ENCODE measurements around the gene CYP2S1.
A peak's percentile ranks its signal among the peaks of the same experiment; 100 is the strongest.

CYP2S1 gene

GRCh38 chr19:41226874-41227390 is 33.9 kb downstream of the CYP2S1 start:
- DNase-seq = no peak

- no peak for DNase-seq
Measured at GRCh38 chr19:41228486-41228885, 35.5 kb downstream of the CYP2S1 start.

DNA sequence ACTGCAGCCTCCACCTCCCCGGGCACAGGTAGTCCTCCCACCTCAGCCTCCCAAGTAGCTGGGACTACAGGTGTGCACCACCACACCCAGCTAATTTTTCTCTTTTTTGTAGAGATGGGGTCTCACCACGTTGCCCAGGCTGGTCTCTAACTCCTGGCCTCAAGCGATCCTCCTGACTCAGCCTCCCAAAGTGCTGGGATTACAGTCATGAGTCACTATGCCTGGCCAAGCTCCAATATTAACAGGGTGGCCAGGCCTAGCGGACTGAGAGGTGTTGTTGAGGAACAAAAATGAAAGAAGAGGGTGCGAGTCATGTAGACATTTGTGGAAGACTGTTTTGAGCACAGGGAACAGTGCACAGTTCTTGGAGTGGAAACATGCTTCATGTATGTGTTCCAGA is 36.3 kb downstream of the CYP2S1 start:
- peak; percentile 78 for DNase-seq

GRCh38 chr19:41230067-41230857 is 37.2 kb downstream of the CYP2S1 start:
- no peak for DNase-seq

GRCh38 chr19:41232686-41233085 is 39.7 kb downstream of the CYP2S1 start:
- DNase-seq = no peak

DNA sequence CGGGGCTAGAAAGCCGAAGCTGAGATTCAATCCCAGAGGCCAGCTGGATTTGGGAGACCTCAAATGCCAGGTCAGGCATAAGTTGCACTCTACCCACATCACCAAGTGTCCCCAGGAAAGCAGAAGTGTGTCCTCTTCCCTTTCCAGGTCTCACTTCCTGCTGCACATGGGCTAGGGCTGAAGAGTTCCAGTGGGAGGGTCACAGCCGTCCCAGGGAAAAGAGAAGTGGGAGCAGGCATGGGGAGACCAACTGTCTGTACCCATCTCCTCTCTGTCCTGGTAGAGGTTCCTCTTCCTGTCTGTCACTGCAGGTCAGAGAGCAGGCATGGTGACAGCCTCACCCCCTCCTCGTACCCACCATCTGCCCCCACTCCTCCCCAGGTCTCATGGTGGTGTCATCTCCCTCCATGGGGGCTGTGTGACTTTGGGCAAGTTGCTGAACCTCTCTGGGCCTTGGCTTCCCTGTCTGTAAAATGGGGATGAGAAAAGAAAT is 40.8 kb downstream of the CYP2S1 start:
- no peak for DNase-seq

DNA sequence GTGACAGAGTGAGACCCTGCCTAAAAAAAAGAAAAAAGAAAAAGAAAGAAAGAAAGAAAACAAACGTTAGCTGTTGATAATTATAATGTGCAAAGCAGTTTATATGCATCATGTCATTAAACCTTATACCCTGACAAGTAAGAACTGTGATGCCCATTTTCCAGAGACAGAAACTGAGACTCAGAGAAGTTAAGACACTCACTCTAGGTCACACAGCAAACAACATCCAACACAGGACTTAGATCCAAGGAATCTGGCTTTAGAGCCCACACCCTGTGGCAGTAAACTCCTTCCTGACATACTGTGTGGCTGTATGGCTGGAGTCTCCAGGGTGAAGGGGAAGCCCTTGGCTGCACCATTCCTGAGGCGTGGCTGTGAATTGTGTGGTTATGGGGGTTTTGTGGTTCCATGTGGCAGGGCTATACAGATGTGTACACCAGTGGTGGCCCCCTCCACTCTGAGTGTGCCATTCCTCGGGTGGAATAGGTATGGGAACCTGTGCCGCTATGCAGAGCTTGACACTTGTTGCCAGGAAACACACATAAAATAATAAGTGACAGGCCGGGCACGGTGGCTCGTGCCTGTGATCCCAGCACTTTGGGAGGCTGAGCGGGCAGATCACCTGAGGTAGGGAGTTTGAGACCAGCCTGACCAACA is 41.6 kb downstream of the CYP2S1 start:
- no peak for DNase-seq

DNA sequence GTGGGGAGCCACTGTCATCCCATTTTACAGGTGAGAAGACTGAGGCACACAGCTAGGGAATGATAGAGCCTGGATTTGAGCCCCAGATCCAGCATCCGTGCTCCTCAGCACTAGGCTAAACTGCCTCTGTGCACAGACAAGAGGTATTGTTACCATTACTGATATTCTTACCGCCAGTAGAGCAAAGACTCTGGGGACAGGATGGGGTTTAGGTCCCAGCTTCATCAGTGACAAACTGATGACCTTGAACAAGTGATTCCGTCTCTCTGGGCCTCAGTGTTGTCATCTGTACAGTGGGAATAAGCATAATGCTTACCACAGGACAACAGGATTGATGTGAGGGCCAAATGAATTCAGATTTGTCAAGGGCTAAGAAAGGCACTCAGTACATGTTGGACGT is 42.5 kb downstream of the CYP2S1 start:
- DNase-seq = no peak

DNA sequence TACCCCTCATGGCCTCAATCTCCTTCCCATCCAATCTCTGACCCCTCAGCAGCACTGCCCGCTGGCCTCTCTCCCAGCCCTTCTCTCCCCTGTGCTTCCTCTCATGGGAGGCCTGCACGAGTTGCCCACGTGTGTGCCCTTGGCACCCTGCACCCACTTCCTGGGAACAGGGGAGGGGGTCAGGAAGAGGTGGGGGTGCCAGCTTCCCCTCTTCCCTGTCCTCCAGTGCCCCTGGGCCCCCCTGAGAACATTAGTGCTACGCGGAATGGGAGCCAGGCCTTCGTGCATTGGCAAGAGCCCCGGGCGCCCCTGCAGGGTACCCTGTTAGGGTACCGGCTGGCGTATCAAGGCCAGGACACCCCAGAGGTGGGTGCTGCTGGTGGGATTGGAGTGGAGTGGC is 45.2 kb downstream of the CYP2S1 start:
- no peak for DNase-seq

DNA sequence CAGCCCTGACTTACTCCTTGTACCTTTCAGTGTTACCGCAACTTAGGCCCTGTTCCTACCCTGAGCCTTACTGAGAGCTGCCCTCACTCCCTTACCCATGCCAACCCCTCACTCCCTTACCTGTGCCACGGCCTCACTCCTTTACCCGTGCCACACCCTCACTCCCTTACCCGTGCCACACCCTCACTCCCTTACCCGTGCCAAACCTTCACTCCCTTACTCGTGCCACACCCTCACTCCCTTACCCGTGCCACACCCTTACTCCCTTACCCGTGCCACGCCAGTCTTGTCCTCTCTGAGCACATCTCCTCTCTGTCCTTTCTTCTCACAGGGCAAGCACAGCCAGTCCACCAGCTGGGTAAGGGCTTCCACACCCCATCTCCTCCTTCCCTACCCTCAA is 46.3 kb downstream of the CYP2S1 start:
- DNase-seq = no peak

GRCh38 chr19:41239961-41240574 is 47.0 kb downstream of the CYP2S1 start:
- no peak for DNase-seq

DNA sequence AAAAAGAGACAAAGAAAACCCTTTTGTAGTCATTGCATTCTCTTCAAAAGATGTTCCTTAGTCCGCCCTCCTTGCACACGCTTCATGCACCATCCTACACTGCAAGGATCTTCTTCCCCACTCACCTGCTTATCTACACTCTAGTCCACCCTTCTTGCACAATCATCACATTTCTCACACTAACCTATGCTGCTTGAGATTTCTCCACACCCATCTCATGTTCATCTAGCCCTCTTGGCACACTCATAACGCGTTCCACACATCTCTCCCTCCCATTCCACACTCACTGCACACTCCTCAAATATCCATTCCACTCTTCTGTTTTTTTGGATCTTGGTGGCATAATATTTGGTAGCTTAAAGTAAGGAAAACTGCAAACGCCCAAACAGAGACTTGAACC is 48.8 kb downstream of the CYP2S1 start:
- no peak for DNase-seq

GRCh38 chr19:41244117-41244516 is 51.1 kb downstream of the CYP2S1 start:
- no peak for DNase-seq

DNA sequence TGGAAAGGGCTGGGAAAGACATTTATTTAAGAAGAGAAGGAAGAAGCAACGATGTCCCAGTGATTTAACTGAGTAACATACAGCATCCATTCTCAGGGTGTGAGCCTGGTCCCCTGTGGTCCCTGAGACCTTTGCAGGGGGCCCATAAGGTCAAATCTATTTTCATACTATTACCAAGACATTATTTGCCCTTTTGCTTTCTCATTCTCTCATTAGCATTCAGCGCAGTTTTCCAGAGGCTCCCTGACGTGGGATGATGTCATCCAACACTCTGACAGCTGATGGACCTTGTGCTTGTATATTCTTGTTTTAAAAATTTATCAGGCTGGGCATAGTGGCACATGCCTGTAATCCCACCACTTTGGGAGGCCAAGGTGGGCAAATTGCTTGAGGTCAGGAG is 52.8 kb downstream of the CYP2S1 start:
- no peak for DNase-seq

DNA sequence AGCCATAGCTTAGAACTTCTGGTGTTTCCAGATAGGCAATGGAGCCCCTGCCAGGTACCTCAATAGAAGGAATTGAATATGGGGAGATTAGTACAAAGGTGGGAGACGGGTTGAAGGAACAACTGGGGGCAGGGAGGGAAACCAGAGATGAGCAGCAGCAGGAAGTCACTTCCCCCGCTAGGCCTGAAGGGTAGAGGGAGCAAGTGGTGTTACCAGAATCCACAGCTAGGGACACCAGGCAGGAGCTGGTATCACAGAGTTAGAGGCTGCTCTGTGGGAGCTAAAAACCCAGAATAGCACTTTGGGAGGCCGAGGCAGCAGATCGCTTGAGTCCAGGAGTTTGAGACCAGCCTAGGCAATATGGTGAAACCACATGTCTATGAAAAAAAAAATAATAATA is 55.9 kb downstream of the CYP2S1 start:
- no peak for DNase-seq

DNA sequence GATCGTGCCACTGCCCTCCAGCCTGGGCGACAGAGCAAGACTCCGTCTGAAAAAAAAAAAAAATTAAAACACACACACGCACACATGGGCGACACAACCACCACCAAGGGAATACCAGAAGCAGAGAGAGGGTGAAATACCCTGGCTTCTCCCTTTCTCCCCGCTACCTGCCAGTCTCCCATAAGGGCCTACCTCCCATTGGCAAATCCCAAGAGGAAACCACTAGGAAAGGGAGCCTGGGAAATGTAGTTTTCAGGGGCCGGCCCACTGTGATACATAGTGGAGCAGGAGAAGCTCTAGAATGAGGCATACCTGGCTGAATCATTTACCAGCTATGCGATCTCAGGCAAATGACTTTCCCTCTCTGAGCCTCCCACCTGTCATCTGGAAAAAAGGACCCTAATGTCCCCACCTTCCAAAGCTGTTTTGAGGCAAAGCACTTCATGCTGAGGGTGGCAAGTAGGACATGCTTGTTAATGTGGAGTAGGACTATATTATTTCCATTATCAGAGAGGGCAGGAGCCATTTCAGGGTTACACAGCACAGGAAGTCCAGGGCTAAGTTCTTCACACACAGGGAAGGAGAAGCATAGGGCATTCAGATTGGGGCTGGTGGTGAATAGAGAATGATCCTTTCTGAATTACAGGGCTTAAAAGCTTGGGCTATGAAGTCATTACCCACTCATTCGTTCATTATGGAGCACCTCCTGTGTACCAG is 56.8 kb downstream of the CYP2S1 start:
- DNase-seq = no peak

DNA sequence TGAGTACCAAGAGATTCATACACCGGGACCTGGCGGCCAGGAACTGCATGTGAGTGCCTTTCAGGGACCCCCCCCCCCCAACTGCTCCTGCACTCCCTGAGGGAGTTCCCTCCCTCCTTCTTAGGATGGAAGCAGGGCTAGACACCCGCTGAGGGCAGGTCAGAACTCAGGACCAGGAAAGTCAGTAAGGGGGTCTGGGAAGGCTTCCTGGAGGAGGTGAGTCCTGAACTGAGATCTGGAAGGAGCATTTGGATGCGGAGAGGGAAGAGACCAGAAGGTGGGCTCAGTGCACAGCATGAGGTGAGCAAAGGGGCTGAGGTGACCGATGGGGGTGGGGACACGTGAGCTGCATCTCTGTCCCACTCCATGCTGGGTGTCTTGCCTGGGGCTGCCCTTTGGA is 60.6 kb downstream of the CYP2S1 start:
- no peak for DNase-seq

DNA sequence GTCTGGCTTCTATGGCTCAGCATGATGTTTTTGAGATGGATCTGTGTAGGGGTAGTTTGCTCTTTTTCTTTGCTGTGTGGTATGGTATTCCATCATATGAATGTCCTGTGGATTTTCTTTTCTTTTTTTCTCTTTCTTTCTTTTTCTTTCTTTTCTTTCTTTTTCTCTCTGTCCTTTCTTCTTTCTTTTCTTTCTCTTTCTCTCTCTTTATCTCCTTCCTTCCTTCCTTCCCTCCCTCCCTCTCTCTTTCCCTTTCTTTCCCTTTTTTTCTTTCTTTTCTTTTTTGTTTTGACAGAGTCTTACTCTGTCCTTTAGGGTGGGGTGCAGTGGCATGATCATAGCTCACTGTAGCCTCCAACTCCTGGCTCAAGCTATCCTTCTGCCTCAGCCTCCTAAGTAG is 62.2 kb downstream of the CYP2S1 start:
- DNase-seq = no peak
